Calu3 (cell line): ENCODE data around the gene PTGFRN. TPM values are rescaled to one million over a fixed set of nuclear protein-coding genes. Genes with fewer than 3 reads are reported as not detected.

Experiments
- BruUV-seq: library from RNA; stranded (reverse); fragments of 400-500 nt; replicated peaks from 2 replicates; lab custom pipeline; 2021; lab: Mats Ljungman, UMichigan
- CTCF ChIA-PET: fragments of 300-600 bp; sonication (Branson Sonifier 250); formaldehyde crosslinking; loops from one replicate; lab custom pipeline; 2022; ENCODE audit warnings: antibody characterized with exemption; lab: Charles Lee
- DNase-seq: peaks from one replicate; pipeline ENCODE4 v3.0.0; 2022
- H3K27ac Mint-ChIP-seq: one replicate; pipeline ENCODE4 v1.8.0; 2022; ENCODE audit warnings: mixed read lengths; ENCODE audit not compliant: unreplicated experiment
- H3K27me3 Mint-ChIP-seq: one replicate; pipeline ENCODE4 v1.8.0; 2022; ENCODE audit warnings: mixed read lengths; ENCODE audit not compliant: unreplicated experiment
- H3K36me3 Mint-ChIP-seq: one replicate; pipeline ENCODE4 v1.8.0; 2022; ENCODE audit warnings: mild to moderate bottlenecking, moderate library complexity, mixed read lengths; ENCODE audit not compliant: insufficient read depth, unreplicated experiment
- H3K4me1 Mint-ChIP-seq: one replicate; pipeline ENCODE4 v1.8.0; 2022; ENCODE audit warnings: mild to moderate bottlenecking, low read depth, mixed read lengths; ENCODE audit not compliant: unreplicated experiment
- H3K4me3 Mint-ChIP-seq: one replicate; pipeline ENCODE4 v1.8.0; 2022; ENCODE audit warnings: mild to moderate bottlenecking, low read depth, moderate library complexity, mixed read lengths; ENCODE audit not compliant: unreplicated experiment
- H3K9me3 Mint-ChIP-seq: one replicate; pipeline ENCODE4 v1.8.0; 2022; ENCODE audit warnings: low read depth, mixed read lengths; ENCODE audit not compliant: unreplicated experiment
- CTCF ChIP-seq: fragments of 200-600 bp; IDR thresholded peaks from one replicate; pipeline ENCODE4 v1.8.0; 2022; ENCODE audit warnings: antibody characterized with exemption; ENCODE audit not compliant: unreplicated experiment
- intact Hi-C: fragments of 100-400 bp; cut with micrococcal nuclease; formaldehyde crosslinking; loops from one replicate; pipeline ENCODE4 v1.10.0; 2022; ENCODE audit not compliant: unreplicated experiment
- total RNA-seq: library from RNA; stranded (reverse); gene quantifications from 2 replicates; pipeline ENCODE4 v1.2.3, GENCODE V29; 2022

The PTGFRN gene
- total RNA-seq, 1 experiment from 2014 or later, result 44.6 TPM

- H3K4me3 Mint-ChIP-seq, result no peak overlapping the region
- no peak for TF ChIP-seq CTCF
Observed at GRCh38 chr1:116986421-116987255, 76.9 kb downstream of the PTGFRN start.

GRCh38 chr1:116987256-116987555 lies 77.5 kb downstream of the PTGFRN start:
- Mint-ChIP-seq H3K4me3 (no peak overlapping the region), H3K36me3 (no peaks in the 10 kb centered on the region), H3K27me3 (no peaks in the 10 kb centered on the region), H3K4me1 (no peaks in the 10 kb centered on the region), H3K9me3 (no peaks in the 10 kb centered on the region), H3K27ac (no peak overlapping the region)
- DNase-seq, result no peak
- BruUV-seq, result TSS peak; percentile 51
- CTCF ChIA-PET, result no interaction called here
- TF ChIP-seq CTCF, result no peak
- intact Hi-C loops, result no loop called here

More at GRCh38 chr1:116986421-116987255, 76.9 kb downstream of the PTGFRN start:
- H3K4me1 Mint-ChIP-seq, result no peaks in the 10 kb centered on the region
- DNase-seq, result no peak
- H3K36me3 Mint-ChIP-seq, result no peaks in the 10 kb centered on the region
- CTCF ChIA-PET, result no interaction called here
- no peak overlapping the region for H3K27ac Mint-ChIP-seq
- BruUV-seq, result no TSS peak
- intact Hi-C loops, result no loop called here
- no peaks in the 10 kb centered on the region for H3K27me3 Mint-ChIP-seq
- H3K9me3 Mint-ChIP-seq, result no peaks in the 10 kb centered on the region

GRCh38 chr1:116988248-116988647 lies 78.5 kb downstream of the PTGFRN start:
- H3K9me3 Mint-ChIP-seq, result no peaks in the 10 kb centered on the region
- CTCF ChIA-PET, result no interaction called here
- intact Hi-C loops, result no loop called here
- H3K27me3 Mint-ChIP-seq, result no peaks in the 10 kb centered on the region
- H3K4me1 Mint-ChIP-seq, result no peaks in the 10 kb centered on the region
- H3K27ac Mint-ChIP-seq, result no peak overlapping the region
- DNase-seq, result no peak
- no peak for TF ChIP-seq CTCF
- H3K4me3 Mint-ChIP-seq, result no peak overlapping the region
- no TSS peak for BruUV-seq
- H3K36me3 Mint-ChIP-seq, result no peaks in the 10 kb centered on the region

- Mint-ChIP-seq H3K9me3 (no peaks in the 10 kb centered on the region), H3K27ac (no peak overlapping the region), H3K4me1 (no peaks in the 10 kb centered on the region), H3K27me3 (no peaks in the 10 kb centered on the region), H3K36me3 (no peaks in the 10 kb centered on the region), H3K4me3 (no peak overlapping the region)
- DNase-seq, result no peak
- TF ChIP-seq CTCF, result no peak
- CTCF ChIA-PET, result no interaction called here
- intact Hi-C loops, result no loop called here
- no TSS peak for BruUV-seq
Observed at GRCh38 chr1:116988908-116989307, 79.2 kb downstream of the PTGFRN start.
